Stimulated activated CD4-positive, alpha-beta T cell treated with anti-CD3 and anti-CD28 coated beads, Interleukin-15, amount 100 ng/mL, for 24 hours (primary cell): ENCODE data around the gene RNFT1.
"Not testable (repeated sequence)": the region's sequence is repeated elsewhere in the genome, so short reads cannot be mapped to it uniquely, and the experiment has no call there.

Experiments used
- DNase-seq: peaks from one replicate; pipeline ENCODE4 v3.0.0-alpha.2; 2020

Gene RNFT1, protein sequence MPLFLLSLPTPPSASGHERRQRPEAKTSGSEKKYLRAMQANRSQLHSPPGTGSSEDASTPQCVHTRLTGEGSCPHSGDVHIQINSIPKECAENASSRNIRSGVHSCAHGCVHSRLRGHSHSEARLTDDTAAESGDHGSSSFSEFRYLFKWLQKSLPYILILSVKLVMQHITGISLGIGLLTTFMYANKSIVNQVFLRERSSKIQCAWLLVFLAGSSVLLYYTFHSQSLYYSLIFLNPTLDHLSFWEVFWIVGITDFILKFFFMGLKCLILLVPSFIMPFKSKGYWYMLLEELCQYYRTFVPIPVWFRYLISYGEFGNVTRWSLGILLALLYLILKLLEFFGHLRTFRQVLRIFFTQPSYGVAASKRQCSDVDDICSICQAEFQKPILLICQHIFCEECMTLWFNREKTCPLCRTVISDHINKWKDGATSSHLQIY

DNA sequence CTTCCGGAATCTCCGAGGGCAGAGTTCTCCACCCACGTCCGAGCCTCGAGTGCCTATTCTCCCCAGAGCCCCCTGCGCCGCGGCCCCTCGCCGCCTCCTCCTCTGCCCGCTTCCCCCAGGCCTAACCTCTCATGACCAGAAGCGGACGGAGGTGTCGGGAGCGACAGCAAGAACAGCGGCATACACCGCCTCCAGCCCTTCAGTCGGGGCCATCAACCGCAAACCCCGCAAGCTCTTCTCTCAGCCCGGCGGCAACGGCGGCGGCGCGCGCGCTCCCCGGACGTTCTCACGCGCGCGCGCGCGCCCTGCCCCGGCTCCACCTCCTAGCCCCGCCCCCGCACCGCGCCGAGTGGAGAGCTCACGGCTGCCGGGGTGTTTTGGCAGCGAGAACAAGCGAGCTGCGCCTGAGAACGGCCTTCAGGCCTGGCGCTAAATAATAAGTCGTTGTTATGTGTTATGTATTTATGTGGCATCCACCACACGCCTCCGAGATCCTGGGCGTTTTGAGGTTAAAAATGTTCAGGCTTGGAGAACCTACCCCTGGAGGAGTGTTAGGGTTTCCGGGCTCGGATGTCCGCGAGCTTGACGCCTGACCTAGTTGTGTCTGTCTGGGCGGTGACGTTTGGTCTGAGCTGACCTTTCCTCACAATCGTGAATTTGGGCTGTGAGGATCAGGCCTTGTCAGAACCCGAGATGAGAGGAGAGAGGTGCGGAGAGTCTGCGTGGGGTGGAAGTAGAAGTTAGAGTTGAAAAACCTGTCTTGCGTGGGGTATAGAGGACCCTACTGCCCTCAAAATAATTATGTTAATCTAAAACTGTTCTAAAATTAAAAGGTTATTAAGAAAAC is at the start of gene RNFT1:
Gene RNFT1, minus strand, starts transcription at position 259 of the 847 bp plus-strand sequence. Its CDS starts 77 bp downstream, at position 182.
- DNase-seq, result peak; percentile 96

DNA sequence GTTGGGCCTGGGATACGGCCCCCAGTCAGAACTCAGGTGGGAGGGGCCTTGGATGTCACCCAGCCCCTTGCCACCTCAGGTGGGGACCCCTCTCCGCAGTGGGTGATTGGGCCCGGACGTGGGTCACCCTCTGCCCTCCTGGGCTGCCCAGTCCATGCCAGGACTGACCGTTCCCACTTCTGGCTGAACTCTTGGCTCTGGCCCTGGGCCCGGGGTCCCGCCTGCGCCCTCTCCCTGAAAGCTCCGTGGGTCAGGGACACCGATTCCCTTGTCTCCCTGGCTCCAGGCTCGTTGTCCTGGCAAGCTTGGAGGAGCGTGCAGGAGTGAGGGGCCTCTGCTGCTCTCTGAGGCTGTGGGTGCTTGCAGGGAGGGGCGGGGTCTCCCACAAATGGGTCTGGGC is 44.8 kb upstream of the RNFT1 start:
- not testable (repeated sequence) for DNase-seq

DNA sequence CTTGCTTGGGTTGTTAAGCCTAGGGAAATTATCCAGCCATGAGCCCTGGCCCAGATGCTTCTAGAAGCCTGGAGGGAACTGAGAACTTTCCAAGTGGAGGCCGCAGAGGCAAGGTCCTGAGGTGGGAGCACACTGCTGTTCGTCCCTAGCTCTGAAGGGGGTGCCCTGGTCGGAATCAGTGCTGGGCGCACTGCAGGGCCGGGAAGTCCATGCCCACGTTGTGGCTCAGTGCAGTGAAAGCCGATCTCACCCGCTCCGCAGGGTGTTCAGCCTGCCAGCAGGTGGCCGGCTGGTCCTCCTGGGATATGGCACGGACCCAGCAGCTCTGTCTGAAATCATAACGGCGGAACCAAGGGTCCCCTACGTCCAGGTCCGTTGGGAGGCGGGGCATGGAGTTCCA is 43.8 kb upstream of the RNFT1 start:
- DNase-seq, result not testable (repeated sequence)

DNA sequence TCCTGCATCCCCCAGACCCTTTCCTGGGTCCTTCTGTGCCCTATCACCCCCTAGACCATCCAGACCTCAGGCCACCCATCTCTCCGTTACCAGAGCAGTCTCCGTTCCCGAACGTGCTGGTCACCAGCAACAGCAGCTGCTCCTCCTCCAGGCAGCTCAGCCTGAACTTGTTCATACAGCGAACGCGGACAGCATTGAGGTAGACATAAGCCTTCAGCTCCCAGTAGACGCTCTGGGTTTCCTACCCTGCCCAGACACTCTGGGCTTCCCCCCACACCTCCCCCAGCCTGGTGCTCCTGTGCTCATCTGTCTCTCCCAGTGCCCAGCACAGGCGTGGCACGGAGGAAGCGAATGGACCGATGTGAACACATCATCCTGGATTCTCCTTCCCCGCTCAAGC is 41.6 kb upstream of the RNFT1 start:
- DNase-seq, result no peak

DNA sequence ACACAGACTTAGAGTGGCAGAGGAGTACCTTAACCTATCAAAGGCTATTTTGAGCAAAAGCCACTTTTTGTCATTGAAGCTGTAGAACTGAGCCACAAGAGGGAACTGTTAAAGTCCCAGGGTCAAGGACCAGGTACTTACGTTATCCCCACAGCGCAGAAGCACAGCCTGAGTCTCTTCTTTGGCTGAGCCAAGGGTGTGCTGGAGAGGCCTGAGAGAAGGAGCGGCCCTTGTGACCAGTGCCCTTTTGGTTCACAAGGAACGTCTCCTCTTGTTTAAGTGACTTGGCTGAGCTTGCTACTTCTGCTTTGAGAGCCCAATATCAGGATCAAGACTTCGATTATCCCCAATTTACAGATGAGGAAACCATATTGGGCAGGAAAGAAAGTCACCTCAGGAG is 40.0 kb upstream of the RNFT1 start:
- DNase-seq, result not testable (repeated sequence)

DNA sequence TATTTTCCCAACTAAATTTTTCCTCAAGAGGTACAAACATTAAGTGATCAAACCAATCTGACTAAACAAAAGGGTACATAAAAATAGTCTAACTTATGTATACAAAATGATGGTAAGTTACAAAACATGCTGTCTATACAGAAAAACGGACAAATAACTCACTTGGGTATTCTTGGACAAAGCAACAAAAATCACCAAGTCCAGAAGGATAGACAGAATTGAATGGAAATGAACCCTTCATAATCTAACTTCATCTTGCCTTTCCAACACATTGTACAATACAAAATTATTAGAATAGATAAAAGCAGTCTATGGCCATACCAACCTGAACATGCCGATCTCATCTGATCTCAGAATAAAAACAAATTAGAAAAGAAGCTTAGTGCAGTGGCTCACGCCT is 37.9 kb upstream of the RNFT1 start:
- DNase-seq, result not testable (repeated sequence)

DNA sequence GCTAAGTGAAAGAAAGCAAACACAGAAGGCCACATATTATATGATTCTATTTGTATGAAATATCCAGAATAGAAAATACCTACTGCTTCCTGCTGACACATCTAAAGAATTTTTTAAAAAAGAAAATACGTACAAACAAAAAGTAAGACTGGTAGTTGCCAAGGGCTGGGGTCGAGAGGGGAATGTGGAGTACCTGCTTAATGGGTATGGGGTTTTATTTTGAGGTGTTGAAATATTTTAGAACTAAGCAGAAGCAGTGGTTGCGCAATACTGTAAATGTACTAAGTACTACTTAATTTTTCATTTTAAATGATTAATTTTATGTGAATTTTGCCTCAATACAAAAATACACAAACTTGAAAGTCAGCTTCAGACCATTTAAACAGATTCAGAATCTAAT is 32.1 kb upstream of the RNFT1 start:
- not testable (repeated sequence) for DNase-seq

DNA sequence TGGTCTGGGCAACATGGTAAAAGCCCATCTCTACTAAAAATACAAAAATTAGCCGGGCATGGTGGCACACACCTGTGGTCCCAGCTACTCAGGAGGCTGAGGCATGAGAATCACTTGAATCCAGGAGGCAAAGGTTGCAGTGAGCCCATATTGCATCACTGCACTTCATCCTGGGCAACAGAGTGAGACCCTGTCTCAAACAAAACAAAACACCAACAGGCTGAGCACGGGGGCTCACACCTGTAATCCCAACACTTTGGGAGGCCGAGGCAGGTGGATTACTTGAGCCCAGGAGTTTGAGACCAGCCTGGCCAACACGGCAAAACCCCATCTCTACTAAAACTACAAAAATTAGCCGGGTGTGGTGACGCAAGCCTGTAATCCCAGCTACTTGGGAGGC is 10.6 kb upstream of the RNFT1 start:
- DNase-seq, result not testable (repeated sequence)

DNA sequence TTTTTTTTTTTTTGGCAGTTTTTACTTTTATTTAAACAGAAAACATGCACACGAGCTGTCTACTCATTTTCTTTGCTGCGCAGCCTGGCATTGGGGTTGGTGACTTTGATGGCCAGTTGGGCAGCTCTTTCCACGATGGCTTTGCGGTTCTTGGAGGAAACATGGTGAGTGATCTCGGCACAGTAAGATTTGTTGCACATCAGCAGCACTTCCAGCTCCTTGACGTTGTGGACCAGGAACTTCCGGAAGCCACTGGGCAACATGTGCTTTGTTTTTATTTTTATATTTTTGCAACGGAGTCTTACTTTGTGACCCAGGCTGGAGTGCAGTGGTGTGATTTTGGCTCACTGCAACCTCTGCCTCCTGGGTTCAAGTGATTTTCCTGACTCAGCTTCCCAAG is 8.9 kb upstream of the RNFT1 start:
- not testable (repeated sequence) for DNase-seq

DNA sequence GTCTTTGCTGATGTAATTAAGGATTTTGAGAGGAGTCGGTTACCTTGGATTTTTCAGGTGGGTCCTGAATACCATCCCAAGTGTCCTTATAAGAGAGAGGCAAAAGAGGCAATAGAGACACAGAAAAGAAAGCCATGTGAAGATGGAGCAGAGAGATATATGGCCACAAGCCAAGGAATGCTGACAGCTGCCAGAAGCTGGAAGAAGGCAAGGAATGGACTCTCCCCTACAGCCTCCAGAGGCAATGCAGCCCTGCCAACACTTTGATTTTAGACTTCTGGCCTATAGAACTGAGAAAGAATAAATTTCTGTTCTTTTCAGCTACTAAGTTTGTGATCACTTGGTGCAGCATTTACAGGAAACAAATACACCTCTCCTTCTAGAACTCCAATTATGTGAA is 8.2 kb upstream of the RNFT1 start:
- DNase-seq, result no peak

DNA sequence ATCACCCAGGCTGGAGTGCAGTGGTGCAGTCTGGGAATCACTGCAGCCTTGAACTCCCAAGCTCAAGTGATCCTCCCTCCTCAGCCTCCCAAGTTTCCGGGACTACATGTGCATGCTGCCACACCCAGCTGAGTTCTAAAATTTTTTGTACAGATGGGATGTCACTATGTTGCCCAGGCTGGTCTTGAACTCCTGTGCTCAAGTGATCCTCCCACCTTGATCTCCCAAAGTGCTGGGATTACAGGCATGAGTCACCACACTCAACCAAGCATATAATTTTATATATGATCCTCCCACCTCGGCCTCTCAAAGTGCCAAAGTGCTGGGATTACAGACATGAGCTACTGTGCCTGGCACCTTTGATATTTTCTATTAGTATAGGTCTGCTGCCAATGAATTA is 7.2 kb upstream of the RNFT1 start:
- DNase-seq, result not testable (repeated sequence)

DNA sequence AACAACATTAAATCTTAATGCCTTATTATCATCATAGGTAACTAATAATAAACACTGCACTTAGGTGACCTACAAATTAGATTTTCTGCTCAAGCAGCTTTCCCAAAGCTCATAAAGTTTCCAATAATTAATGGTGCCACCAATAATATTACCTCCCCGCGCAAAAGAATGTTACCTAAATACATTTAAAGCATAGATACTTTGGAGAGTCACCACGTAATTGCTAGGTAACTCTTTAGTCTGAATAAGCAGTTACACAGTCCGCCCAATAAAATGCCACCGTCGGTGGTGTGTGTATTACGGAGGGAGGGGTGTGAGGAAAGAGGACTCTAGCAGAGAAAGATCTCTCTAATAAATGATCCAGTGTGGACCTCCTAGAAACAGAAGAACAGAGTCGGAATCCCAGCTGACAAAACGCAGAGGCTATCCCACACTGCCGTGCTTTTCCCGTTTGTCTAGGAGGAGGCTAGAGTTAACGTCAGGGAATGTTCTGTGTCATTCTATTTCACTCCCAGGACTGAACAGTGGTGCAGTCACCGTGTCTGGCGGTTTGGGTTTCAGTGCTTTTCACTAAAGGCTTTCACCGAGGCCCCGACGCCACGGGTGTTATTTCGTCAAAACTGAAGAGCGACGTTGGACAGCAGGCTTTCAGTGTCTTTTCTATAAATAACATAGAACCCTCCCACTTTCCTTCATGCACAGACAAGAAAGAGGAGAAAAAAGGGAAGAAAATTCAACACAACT is 630 bp downstream of the RNFT1 start:
- DNase-seq, result peak; percentile 70

DNA sequence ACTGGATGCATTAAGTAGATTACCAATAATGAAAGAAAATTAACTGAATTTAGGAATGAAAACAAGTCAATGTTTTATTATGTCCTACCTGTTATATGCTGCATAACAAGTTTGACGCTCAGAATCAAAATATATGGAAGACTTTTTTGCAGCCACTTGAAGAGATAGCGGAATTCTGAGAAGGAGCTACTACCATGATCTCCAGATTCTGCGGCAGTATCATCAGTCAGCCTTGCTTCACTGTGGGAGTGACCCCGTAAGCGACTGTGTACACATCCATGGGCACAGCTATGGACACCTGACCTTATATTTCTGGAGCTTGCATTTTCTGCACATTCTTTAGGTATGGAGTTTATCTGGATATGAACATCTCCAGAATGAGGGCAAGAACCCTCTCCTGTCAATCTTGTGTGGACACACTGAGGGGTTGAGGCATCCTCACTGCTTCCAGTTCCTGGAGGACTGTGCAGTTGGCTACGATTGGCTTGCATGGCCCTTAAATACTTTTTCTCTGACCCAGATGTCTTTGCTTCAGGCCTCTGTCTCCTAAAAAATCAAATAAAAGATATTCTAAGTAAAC is 1.7 kb downstream of the RNFT1 start:
- no peak for DNase-seq

DNA sequence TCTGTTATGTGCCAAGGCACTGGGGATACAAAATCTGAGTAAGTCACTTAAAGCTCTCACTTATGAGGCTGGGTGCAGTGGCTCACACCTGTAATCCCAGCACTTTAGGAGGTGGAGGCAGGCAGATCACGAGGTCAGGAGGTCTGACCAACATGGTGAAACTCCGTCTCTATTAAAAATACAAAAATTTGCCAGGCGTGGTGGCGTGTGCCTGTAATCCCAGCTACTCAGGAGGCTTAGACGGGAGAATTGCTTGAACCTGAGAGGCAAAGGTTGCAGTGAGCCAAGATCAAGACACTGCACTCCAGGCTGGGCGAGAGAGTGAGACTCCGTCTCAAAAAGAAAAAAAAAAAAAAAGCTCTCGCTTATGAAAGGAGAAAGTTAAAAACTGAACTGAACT is 5.0 kb downstream of the RNFT1 start:
- not testable (repeated sequence) for DNase-seq

DNA sequence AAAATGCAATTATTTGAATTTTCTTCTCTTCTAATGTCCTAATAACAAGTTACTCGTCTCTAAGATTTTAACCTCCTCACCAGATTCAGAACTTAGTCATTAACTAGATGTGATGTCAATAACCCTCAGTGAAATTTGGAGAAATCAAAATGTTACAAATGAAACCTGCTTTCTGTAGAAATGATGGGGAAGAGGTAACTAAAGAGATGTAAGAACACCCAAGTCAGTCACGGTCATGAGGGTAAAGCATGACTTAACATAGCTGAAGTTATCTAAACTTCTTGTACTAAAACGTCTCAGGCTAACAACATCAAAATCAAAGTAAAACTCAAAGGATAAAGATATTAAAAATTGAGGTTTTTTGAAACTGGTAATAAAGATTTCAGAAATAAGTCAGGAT is 9.7 kb downstream of the RNFT1 start:
- DNase-seq, result no peak

DNA sequence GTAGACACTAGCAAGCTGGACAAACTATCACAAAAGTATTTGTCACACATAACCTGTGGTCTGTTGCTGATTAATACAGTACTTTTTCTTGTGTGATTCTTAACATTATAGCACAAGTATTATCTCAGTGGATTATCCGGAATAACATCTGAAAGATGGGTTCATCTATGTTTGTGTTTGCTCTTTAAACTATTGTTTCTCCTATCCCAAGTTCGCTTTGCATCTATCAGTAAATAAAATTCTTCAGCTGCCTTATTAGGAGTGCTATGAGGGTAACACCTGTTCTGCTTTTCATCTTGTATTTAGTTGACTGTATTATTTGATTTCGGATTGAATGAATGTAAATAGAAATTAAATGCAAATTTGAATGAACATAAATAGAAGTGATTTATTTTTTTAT is 14.5 kb downstream of the RNFT1 start:
- DNase-seq, result no peak

DNA sequence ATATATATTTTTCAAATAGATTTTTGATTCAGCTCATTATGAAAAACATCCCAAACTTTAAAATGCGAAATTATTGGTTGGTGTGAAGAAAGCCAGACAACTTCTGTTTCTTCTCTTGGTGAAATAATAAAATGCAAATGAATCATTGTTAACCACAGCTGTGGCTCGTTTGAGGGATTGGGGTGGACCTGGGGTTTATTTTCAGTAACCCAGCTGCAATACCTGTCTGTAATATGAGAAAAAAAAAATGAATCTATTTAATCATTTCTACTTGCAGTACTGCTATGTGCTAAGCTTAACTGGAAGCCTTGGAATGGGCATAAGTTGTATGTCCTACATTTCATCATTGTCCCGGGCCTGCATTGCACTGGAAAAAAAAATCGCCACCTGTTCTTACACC is 17.2 kb downstream of the RNFT1 start:
- peak; percentile 13 for DNase-seq

DNA sequence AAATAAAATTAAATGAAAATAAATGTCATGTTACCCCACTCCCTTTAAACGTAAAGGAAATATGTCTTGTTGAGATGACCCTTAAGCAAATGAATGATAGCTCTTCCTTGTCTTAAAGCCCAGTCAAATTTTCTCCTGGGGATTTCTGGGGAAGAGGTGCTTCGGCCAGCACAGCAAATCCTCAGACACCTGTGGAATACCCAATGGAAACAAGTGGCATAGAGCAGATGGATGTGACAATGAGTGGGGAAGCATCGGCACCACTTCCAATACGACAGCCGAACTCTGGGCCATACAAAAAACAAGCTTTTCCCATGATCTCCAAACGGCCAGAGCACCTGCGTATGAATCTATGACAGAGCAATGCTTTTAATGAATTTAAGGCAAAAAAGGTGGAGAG is 18.1 kb downstream of the RNFT1 start:
- not testable (repeated sequence) for DNase-seq

DNA sequence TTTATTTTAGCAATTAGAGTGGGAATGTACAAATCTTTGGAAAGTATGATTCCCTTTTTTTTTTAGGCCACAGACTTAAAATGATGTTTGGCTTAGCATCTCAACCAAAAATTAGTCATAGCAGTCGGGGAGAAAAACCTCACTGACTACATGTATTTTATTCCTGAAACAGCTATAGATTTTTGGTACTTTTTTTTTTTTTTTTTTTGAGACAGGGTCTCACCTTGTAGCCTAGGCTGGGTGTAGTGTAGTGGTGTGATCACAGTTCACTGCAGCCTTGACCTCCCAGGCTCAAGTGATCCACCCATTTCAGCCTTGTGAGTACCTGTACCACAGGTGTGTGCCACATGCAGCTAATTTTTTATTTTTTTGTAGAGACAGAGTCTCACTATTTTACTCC is 23.4 kb downstream of the RNFT1 start:
- DNase-seq, result no peak

DNA sequence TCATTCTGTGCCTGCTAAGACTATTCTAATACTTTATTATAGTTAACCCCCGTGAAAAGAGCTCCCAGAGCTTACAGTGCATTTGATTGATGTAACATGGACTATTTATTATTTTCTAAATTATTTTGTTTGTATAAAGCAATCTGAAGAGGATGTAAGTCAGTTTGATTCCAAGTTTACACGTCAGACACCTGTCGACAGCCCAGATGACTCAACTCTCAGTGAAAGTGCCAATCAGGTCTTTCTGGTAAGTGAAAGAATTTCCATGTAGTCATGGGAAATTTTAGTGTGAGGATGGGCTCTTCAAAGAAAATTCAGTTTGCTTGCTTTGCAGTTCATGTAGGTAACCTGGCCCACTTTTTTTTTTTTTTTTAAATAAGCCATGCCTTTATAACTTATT is 23.8 kb downstream of the RNFT1 start:
- DNase-seq, result peak; percentile 49

DNA sequence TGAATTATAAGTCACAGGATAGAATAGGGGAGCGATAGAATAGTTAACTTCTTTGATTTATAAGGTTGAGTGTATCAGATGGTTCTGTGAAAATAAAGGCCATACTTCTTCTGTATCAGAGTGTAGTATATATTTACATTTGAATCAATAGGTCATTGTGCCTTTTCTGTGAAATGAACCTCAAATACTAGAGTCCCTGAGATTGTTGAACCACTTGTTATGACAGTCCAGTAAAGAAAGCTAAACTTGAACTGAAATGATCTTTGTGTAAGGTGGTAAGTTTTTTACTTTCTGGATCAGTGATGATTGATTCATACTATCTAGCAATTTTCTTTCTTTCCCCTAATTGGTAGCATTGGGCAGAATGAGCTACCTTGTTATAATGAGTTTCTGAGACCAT is 31.2 kb downstream of the RNFT1 start:
- not testable (repeated sequence) for DNase-seq

DNA sequence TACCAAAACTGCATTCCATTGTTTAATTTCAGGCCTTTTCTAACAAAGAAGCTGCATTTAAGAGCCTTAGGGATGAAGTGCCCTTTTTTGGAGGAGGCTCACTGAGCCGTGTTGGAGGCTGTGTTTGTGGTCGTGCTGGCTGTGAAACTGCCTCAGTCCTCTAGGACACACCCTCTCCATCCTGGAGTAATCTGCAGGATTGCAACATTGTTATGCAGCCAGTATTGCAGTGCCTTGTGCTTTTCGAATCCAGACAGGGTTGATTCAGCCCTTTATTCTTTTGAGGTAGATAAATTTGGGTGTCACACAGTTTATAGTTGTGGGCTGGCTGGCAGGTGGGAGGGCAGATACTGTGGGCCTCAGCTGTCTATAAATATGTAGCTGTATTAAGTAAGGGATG is 33.8 kb downstream of the RNFT1 start:
- DNase-seq, result not testable (repeated sequence)

DNA sequence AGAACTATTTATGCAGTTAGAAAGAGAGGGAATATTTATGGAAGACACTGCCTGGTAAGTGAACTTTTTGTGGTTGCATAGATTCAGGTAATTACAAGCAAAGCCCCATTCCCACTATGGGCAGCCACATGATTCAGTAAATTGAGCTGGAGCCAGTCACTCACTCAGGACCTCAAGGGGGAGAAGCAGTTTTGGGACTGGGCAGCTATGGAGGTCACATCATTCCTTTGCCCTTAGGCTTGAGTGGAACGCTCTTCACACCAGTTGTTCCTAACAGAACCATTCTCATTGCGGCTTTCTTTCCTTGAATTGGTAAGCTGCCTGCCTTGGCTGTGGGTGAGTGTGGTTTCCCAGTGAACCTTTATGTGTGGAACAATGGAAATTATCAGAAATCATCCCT is 34.4 kb downstream of the RNFT1 start:
- not testable (repeated sequence) for DNase-seq
